ENCODE data around the gene ZNF653. TPM values are rescaled to one million over a fixed set of nuclear protein-coding genes. Genes with fewer than 3 reads are reported as not detected.
A peak's percentile ranks its signal among the peaks of the same experiment; 100 is the strongest.

Gene ZNF653
- total RNA-seq, 1 donor from 2014 or later = 12.5 TPM

GRCh38 chr19:11513946-11514345 is 8.3 kb upstream of the ZNF653 start:
- Histone ChIP-seq H3K4me3 (no peak overlapping the region), H3K9me3 (no peaks in the 10 kb centered on the region), H3K36me3 (peaks cover 0 to 46% of the 10 kb centered on the region in 2 donors), H3K27ac (no peak overlapping the region), H3K4me1 (no peaks in the 10 kb centered on the region), H3K27me3 (no peaks in the 10 kb centered on the region)
- intact Hi-C loops (cut with DNase I) = no loop called here
- TF ChIP-seq, protein P1, sequence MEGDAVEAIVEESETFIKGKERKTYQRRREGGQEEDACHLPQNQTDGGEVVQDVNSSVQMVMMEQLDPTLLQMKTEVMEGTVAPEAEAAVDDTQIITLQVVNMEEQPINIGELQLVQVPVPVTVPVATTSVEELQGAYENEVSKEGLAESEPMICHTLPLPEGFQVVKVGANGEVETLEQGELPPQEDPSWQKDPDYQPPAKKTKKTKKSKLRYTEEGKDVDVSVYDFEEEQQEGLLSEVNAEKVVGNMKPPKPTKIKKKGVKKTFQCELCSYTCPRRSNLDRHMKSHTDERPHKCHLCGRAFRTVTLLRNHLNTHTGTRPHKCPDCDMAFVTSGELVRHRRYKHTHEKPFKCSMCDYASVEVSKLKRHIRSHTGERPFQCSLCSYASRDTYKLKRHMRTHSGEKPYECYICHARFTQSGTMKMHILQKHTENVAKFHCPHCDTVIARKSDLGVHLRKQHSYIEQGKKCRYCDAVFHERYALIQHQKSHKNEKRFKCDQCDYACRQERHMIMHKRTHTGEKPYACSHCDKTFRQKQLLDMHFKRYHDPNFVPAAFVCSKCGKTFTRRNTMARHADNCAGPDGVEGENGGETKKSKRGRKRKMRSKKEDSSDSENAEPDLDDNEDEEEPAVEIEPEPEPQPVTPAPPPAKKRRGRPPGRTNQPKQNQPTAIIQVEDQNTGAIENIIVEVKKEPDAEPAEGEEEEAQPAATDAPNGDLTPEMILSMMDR (IDR thresholded peaks at IDR 0.05) = no peak
- TF ChIP-seq POLR2AphosphoS5 (IDR thresholded peaks at IDR 0.05; ENCODE audit: insufficient read depth in 1 of 2, low read depth in 1 of 2) = no peak
- no peak for TF ChIP-seq POLR2A (IDR thresholded peaks at IDR 0.05)
- DNase-seq (ENCODE audit: extremely low spot score in 2 of 2) = no peak

- TF ChIP-seq POLR2A (IDR thresholded peaks at IDR 0.05) (no peak), POLR2AphosphoS5 (IDR thresholded peaks at IDR 0.05; ENCODE audit: insufficient read depth in 1 of 2, low read depth in 1 of 2) (no peak)
- TF ChIP-seq, protein P1 (IDR thresholded peaks at IDR 0.05) = no peak
- no peak for DNase-seq (ENCODE audit: extremely low spot score in 2 of 2)
- H3K27ac ChIP-seq = no peak overlapping the region
- no peaks in the 10 kb centered on the region for H3K27me3 ChIP-seq
- peaks cover 11% of the 10 kb centered on the region for H3K4me1 ChIP-seq
- no peaks in the 10 kb centered on the region for H3K9me3 ChIP-seq
- peaks cover 0 to 30% of the 10 kb centered on the region in 2 donors for H3K36me3 ChIP-seq
- no peak overlapping the region for H3K4me3 ChIP-seq
- intact Hi-C loops (cut with DNase I) = no loop called here
These were observed 4.8 kb upstream of the ZNF653 start for GRCh38 chr19:11510444-11510843.

GRCh38 chr19:11507370-11508078 is 1.9 kb upstream of the ZNF653 start:
- H3K4me3 ChIP-seq = no peak overlapping the region
- no peaks in the 10 kb centered on the region for H3K27me3 ChIP-seq
- intact Hi-C loops (cut with DNase I) = no loop called here
- no peak for DNase-seq (ENCODE audit: extremely low spot score in 2 of 2)
- TF ChIP-seq, protein P1 (IDR thresholded peaks at IDR 0.05) = no peak
- no peak for TF ChIP-seq POLR2AphosphoS5 (IDR thresholded peaks at IDR 0.05; ENCODE audit: insufficient read depth in 1 of 2, low read depth in 1 of 2)
- H3K9me3 ChIP-seq = no peaks in the 10 kb centered on the region
- H3K36me3 ChIP-seq = peaks cover 0 to 15% of the 10 kb centered on the region in 2 donors
- H3K4me1 ChIP-seq = peaks cover 16% of the 10 kb centered on the region
- H3K27ac ChIP-seq = no peak overlapping the region

DNA sequence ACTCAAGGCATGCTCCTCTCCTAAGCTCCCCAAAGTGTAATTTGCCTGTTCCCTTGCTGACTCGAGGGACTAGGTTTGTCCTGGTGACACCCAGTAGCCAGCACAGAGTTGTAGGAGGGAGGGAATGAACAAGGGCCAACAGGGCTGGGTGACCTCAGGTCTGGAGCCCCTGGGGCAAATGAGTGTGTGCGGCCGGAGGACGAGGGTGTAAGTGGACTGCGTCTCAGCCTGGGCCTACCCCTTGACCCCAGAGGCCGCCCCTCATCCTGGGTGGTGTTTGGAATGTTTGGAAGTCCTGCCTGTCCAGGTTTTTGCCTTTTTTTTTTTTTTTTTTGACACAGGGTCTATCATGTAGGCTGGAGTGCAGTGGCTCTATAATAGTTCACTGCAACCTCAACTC is 1.3 kb upstream of the ZNF653 start:
- intact Hi-C loops (cut with DNase I) = no loop called here
- Histone ChIP-seq H3K27ac (no peak overlapping the region), H3K9me3 (no peaks in the 10 kb centered on the region), H3K4me3 (no peak overlapping the region), H3K27me3 (no peaks in the 10 kb centered on the region), H3K36me3 (peaks cover 0 to 10% of the 10 kb centered on the region in 2 donors), H3K4me1 (peaks cover 16% of the 10 kb centered on the region)
- DNase-seq (ENCODE audit: extremely low spot score in 2 of 2) = no peak
- no peak for TF ChIP-seq POLR2A (IDR thresholded peaks at IDR 0.05)
- TF ChIP-seq, protein P1 (IDR thresholded peaks at IDR 0.05) = no peak
- no peak for TF ChIP-seq POLR2AphosphoS5 (IDR thresholded peaks at IDR 0.05; ENCODE audit: insufficient read depth in 1 of 2, low read depth in 1 of 2)

DNA sequence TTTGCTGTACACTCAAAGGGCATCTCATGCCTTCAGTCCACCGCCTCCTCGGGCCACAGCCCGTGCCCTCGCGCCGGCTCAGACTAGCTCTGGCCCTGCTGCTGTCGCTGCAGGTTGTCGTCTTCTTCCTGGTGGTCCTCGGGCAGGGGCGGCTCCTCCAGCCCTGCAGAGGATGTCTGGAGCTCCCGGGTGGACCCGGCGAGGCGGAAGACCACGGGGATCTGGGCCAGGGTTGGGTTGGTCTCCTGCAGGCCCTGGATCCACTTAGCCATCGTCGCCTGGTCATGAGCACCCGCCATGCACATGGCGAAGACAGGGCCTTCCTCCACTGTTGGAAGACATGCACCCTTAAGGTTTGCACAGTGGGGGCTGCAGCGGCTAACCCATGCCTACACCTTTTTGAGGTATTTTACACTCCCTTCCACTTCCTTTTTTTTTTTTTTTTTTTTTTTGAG is 489 bp upstream of the ZNF653 start:
- peaks cover 16% of the 10 kb centered on the region for H3K4me1 ChIP-seq
- H3K9me3 ChIP-seq = no peaks in the 10 kb centered on the region
- peak overlapping the region; percentile 91 for H3K27ac ChIP-seq
- H3K4me3 ChIP-seq = peak overlapping the region; percentile 87 to 94
- H3K36me3 ChIP-seq = peaks cover 0 to 2% of the 10 kb centered on the region in 2 donors
- no peak for DNase-seq (ENCODE audit: extremely low spot score in 2 of 2)
- intact Hi-C loops (cut with DNase I) = no loop called here
- peak in 1 of 2 donors; percentile 51 for TF ChIP-seq POLR2AphosphoS5 (IDR thresholded peaks at IDR 0.05; ENCODE audit: insufficient read depth in 1 of 2, low read depth in 1 of 2)
- TF ChIP-seq, protein P1 (IDR thresholded peaks at IDR 0.05) = no peak
- H3K27me3 ChIP-seq = no peaks in the 10 kb centered on the region
